Activated naive CD4-positive, alpha-beta T cell (primary cell): ENCODE results near the gene ERC2.

Experiments used
- DNase-seq, 4 experiments: peaks; one replicate each; lab custom pipeline; 2025; lab: John Stamatoyannopoulos, UW

ERC2 gene

DNA sequence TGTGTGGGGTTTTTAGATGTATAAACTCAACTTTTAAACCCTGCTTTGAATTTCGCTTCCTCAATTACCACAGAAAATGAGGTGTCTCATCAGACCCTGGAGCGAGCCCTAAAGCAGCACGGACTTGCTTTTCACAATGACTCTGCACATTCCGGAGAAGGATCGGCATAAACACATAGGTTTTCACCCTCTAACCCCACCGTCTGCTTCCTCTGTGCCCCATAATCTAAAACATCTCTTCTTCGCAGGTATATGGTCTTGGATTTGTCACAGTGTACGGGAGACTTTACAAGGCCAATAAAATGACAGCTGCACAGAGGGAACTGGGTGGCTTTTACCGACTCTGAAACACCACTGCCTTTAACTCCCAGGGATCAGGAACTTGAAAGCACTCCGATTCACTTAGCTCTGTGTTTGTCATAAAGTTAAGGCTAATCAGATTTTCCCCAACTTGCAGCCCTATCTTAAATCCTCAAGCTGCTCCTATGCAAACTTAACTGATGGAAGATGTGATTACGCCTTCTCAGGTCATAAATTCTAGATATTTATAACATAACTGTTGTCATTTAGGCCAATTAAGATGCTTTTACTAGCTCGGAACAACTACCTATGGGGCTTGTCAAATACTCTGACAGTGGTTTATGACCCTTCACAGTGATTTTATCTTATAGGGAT is 847.8 kb downstream of the ERC2 start:
- no peak for DNase-seq

DNA sequence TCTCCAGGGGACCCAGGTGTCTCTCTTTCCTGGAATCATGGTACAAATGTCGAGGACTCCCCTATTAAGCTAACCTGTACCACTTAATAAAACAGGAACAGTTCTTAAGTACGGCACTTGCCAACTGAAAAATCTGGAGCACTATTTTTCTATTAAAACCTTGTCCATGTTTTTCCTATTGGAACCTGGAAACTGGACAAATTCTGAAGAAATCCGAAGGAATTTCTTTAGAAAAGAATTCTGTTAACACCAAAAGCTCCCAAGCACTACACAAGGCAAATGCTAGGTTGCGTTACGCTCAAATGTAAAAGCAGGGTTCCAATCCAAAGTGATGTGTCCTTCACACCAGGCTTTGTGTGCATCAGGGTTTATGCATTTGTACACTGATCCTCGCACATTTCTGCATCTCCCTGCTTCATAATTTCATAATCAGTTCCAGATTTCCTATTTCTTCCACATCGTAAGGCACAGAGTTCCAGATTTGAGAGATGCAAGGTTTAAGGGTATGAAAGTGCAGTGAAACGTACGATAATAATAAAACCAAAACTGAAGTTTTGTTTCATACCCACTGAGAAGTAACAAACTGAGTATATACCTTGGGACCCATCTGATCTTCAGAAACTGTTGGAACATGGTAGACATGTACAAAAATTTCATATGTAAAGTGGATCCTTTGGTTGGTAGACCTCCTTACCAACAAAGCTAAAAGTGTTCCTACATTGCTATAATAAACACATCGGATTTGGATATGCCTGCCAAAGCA is 849.0 kb downstream of the ERC2 start:
- DNase-seq, result no peak

DNA sequence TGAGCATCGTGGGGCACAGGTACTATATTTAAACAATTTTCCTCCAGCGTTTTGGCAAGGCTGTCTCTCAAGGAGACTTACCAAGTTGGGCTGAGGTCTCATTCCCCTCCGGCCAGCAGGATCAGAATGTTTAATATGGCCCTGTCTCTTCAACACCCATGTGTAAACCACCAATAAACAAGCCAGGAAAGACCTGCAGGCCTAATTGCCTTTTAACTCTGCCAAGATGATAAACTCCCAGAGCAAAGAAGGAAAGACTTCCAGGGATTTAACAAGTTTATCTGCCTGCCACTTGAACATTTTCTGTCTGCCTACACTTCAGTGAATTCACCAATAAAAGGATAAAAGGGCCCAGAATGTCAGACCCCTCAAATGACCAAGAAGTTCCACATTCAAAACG is 850.9 kb downstream of the ERC2 start:
- no peak for DNase-seq

DNA sequence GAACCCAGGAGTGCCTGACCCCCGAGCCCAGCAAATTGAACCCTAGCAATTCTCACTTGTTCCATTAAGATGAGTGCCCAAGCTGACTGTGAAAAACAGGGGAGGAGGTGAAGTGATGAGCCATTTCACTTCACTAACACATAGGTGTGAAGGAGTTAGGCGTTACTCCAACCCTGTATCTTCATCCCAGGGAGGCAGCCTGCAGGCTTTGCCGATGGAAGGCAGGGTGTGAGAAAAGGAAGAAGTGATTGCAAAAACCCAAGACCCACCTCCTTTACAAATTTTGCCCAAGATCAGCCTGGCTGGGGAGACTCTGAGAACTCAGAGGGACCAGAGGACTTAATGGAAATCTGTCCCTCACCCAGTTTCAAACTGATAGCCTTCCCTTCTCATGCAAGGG is 851.5 kb downstream of the ERC2 start:
- no peak for DNase-seq

DNA sequence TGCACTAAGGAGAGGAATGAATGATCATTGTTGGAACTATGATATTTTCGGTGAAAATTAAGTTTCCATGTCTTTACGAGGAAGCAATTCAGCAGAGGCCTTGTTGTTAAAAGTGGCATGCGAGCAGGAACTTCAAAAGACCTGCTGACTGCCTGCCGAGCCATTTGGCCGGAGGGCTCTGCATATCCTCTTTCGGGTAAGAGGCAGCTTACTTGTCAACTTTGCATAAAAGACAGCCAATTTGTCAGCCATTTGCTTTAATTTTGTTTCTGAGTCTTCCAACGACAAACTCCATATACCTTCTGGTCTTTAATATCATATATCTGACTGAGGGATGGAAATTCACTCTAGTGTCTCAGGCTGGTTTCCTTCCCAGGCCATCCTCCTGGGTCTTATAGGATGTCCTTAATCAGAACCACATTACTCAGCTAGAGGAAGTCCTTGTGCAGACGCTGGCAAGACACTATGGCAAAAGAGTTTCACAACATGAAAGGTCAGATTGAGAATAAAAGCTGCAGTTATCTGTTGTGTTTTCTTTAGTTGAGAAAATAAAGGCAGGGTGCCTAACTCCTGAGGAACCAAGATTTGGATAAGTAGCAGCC is 852.5 kb downstream of the ERC2 start:
- DNase-seq, result no peak

DNA sequence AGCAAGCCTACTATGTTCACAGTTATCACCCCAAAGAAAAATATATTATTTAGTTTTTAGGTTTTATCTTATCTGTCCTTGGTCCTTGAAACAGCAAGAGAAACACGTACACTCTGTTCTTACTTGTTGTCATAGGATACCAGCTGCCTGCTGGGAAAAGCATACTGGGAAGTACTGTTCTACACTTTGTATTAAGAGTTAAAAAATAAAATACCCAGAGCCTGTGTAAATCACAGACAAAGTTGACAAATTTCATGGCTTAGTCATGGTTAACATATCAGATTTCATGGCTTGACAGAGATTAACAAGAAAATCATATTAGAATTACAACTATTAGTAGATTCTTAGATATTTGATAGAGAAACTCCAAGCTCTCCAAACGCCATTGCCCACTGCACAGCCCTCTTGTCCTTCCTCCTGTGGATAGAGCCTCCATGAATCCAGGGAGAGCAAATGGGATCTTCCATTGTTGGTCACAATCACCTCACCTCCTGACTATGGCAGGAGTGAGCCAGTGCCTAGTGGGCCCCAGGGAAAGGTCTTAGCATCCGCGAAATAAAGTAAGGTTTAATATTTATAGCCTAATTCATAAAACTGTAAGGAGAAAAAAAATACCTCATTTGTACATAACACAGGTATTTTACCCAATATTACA is 853.1 kb downstream of the ERC2 start:
- no peak for DNase-seq

DNA sequence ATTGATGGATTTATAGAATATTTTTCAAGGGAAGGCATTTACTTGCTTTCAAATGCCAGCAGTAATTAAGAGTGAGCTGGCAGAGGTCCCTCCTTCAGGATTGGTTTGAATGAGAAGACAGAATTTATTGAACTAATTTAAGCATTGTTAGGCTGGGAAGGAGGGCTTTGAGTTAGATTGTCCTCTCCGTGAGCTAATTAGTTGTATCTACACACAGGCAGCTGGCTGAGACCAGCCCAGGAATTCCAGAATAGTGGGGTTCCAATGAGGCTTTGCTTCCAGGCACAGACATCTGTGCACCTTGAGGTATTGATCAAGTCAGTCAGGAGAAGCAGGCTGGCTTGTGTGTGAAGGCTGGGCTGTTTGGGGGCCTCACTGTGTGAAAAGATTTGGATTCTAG is 857.1 kb downstream of the ERC2 start:
- DNase-seq, result no peak

DNA sequence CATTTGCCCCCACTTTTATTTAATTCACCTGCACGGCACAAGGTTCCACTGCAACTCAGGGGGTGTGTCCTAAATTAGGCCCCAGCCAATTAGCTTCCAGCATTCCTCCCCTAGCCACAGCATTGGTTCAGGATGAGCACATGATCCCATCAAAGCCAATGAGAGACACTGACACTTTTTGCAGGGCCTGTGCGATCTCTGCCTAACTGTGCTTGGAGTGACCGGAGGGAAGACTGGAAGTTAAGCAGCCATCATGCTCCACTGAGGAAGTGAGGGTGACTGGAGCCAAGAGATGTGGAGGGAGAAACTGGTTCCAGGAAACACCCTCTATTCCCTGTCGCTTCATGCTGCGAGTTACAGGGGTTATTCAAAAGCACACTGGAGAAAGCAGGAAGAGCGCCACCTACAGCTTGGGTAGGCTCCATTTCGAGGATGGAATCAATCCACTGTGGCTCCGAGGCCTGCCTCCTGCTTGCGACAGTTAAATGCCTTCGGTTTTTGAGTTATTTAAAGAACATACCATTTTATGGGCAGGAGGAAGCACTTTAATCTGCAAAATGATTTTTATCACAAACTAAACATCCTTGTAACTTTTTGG is 858.9 kb downstream of the ERC2 start:
- DNase-seq, result no peak

DNA sequence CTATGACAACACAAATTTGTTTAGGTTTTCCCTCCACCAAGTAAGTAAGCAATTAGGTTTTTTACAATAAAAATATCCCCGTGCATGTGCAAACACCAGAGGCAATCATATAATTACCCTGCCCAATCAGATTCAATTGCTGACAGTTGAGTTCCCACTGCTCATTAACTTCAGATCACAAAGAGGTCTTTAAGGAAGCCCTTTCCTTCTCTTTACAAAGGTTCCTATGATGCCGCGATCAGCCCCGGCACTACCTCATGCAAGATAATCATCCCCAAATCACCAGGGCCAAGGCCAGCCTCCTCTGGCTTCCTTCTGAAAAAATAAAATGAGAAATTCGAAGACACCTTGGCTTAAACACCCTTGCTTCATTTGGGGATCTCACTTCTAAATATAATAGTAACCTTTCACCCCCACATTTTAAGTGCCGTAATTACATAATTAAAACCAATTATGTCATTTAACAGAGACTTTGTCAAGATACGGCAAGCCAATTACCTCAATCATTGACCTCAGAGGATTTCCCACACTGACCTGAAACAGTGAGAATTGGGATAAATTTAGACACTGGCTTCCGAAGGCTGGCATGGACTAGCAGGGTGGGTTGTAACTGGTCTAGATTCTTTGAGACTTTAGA is 859.8 kb downstream of the ERC2 start:
- no peak for DNase-seq

DNA sequence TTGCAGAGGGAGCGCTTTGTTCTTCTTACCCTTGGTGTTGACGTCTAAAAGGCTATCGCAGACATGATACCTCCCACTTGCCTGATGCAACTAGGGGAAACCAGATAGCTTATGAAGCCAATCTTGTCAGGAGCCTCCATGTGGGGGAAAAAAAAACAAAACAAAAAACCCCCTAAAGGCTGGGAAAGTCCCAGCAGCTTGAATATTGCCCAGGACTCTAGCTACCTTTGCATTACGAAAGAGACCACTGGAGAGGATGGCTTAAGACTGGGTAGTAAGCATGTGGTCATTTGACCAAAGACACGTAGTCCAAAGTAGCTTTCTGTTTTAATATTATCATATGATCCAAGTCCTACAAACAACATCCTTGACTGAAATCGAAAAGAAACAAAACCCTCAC is 860.4 kb downstream of the ERC2 start:
- no peak for DNase-seq

DNA sequence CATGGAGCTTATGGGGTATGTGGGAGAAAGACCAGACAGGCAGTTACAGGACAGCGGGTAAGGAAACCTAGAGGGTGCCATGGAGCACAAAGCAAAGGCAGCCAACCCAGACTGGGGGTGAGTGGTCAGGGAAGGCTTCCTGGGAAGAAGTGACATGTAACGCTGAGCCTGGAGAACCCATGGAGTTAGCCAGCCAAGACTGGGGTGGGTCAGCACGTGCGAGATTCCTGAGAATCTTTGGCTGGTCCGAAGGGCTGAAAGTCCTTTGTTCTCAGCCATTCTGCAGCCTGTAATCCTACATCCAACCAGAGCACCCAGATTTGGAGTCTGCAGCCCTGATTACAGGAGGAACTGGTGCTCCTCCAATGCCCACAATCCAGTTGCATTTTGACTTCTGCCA is 861.1 kb downstream of the ERC2 start:
- DNase-seq, result no peak

DNA sequence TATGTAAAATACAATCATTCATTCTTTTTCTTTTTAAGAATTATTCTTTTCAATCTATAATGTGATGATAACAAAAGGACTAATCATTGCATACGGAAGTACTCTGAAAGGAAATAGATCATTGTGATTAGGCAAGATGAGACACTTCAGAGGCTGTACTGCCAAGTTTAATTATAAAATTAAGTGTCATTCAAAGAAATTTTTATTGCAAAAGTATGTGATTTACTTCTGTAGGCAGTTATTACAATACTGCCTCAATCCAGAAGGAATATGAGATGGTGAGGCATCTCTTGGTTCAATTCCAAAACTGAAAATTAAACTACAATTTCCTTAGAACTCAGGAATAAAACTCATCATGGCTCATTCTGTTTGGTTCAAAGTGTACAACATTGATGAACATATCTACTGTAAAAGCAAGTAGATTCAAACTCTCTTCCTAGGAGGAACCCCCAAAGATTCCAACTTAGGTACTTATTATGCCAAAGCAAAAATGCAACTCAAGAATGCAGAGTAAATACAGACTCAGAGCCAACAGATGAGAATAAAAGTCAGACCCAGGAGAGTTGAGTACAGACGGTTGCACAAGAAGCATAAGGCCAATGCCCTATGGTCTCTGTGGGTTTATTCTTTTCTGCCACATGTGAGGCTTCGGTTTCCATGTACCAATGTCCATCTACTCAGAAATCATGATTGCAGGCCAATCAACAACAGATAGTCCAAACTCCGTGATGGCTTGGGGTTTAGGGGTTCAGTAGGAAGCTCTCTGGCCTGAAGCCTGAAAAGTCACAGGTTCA is 862.6 kb downstream of the ERC2 start:
- no peak for DNase-seq

DNA sequence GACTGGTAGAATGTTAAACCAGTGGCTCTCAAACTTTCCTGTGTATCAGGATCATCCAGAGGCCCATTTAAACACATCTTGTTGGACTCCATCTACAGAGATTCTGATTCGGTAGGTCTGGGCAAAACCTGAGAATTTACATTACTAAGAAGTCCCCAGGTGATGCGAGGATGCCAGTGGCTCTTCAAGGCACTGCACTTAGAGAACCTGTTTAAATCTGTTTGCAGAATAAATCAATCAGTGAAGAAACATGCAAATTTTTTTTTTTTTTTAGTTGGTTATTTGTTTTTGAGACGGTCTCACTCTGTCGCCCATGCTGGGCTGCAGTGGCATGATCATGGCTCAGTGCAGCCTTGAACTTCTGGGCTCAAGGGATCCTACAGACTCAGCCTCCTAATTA is 863.4 kb downstream of the ERC2 start:
- DNase-seq, result no peak

DNA sequence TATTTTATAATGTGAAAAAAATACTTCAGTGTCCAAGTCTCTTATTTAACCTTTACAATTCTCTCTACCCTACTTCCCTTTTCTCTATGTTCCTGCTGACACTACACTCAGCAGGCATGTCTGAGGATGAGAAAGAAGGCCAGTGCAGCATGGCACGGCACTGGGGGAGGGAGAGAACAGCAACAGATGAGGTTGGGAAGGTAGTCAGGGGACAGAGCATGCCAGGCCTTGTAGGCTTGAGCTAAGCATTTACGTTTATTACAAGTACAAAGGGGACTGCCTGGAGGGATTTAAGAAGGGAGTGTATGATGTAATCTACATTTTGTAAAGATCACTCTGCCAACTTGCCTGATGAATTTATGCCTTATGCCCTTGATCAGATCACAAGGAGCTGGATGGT is 863.9 kb downstream of the ERC2 start:
- no peak for DNase-seq

DNA sequence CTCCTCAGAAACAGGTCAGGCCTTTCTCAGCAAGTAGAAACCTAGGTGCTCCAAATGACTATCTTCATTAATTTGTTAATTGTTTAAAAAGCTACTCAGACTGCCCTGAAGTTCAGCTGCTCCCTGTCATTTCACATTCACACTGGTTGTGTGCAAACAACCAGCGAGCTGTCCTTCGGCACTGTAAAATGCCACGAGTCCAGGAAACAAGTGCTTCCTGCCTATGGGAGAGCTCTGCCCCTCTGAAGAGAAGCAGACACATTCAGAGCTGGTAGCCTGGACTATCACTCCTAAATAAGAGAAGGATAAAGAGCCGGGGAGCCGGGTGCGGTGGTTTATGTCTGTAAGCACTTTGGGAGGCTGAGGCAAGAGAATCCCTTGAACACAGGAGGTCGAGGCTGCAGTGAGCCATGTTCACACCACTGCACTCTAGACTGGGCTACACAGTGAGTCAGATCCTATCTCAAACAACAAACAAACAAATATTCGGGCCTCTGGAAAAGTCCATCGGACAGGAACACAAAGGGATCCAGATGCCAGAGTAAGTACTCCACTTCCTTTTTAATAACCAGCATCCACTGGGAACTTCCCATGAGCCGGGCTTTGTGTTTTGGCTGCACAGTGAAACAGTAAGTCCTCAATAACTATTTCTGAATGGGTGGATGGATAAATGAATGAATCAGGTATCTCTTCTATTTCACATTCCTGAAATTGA is 866.7 kb downstream of the ERC2 start:
- no peak for DNase-seq

DNA sequence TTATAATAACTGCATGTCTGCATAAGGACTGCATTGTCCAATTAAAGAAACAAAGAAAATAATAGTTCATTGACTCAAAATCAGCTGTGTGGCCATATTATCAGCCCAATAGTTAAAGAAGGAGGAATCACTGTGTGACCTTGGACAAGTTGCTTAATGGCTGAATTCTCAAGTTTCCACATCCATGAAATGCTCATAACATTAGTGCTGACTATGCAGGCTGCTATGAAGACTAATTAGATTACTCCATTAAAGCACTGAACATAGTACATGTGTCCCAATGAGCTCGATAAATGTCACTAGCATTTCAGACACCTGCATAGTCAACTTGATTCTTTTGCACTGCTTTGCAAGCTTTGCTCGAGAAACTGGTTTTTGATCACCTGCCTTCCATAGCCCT is 870.0 kb downstream of the ERC2 start:
- no peak for DNase-seq

DNA sequence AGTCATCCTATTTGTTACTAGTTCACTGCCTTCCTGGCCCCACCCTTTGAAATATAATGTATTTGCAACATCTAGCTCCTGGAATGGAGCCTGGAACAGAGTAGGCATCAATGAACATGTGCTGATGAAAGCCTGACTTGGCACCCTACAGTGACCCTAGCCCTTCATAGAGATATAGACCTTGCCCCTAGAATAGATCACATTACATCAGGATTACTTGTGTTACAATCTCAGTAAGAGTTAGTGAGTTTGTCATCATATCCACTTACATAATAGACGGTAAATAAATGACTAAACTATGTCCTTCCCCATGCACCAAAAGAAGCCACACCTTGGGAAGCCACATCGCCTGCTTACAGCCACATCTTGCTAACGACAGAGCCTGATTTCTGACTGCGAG is 870.6 kb downstream of the ERC2 start:
- DNase-seq, result no peak

DNA sequence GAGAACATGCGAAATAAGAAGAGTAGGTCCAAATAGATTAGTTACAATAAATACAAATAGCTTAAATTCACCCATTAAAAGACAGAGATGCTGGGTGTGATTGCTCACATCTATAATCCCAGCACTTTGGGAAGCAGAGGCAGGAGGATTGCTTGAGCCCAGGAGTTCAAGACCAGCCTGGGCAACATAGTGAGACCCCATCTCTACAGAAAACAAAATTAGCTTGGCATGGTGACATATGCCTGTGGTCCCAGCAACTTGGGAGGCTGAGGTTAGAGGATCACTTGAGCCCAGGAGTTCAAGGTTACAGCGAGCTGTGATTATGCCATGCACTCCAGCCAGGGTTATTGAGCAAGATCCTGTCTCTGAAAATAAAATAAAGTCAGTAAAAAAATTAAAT is 872.1 kb downstream of the ERC2 start:
- no peak for DNase-seq

DNA sequence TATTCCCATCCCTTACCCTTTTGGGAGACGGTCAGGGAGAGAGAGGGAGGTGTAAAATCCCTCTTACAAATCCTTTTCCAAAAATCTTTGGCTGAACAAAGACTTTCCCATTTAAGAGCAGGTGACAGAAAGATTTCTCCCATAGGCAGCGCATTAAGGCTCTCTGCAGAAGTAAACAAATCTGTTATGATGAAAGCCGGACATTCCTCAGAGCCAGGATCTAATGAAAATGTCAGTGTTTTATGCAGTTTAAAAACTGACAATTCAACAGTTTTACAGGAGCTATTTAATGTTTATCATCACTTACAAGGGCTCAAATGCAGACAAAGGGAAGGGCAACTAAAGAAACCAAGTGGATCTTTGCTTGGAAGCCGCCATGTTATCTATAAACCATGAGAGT is 872.8 kb downstream of the ERC2 start:
- DNase-seq, result no peak

DNA sequence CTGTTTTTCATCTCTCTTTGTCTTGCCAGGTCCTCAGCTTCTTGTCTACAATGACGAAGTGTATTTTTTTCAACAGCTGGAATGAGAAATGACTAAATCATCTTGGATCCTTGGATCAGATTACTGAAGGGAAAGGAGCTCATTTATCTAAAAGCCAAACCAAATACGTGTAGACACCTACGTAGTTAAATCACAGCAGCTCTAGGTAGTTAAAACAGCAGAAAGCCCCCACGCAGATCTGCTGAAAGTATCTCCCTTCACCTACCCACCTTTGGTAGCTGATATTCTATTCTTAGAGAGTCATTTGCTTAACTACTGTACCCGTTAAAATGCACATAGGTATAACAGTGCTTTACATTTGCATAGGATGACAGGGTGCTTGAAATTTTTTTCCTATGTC is 875.7 kb downstream of the ERC2 start:
- no peak for DNase-seq

DNA sequence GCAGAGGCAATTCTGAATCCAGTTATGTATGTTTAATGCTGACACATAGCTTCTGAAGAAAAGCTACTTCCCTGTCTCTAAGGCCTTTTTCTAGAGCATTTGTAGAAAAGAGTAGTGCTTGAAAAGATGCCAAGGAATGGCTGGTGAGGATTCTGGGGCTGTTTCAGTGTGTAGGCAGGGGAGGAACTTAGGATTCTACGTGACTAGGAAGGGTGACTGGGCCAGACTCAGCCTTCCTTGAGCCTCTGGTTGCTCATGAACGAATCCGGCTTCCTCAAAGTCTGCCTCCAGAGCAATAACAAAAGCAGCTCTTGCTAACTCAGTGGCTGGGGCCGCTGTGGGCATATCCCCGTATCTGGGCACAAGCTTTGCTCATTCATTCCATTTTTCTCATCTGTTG is 876.4 kb downstream of the ERC2 start:
- no peak for DNase-seq
